Spleen (tissue), 7 donors: ENCODE measurements around the gene PIGH.

Source experiments
- CTCF ChIP-seq, 11 experiments: fragments of 200-600 bp in 7 of 11; fragments of 450-650 bp in 4 of 11; sonication (generic) in 4 of 11; IDR thresholded peaks in 8 of 11; conservative IDR thresholded peaks in 3 of 11; 1 replicate in 7 of 11; 2 replicates in 4 of 11; pipeline versions ENCODE4 v1.4.0 to v1.8.0; 2016 to 2021; ENCODE audit warnings: antibody characterized with exemption in 11 of 11, inconsistent platforms in 4 of 11, mild to moderate bottlenecking in 1 of 11
- POLR2A ChIP-seq, 3 donors: fragments of 450-650 bp; IDR thresholded peaks; one replicate each; pipeline ENCODE4 v1.5.1; 2017; ENCODE audit warnings: antibody characterized with exemption in 3 of 3, mild to moderate bottlenecking in 1 of 3
- POLR2AphosphoS5 ChIP-seq, 3 donors: sonication (generic); formaldehyde crosslinking; IDR thresholded peaks; one replicate each; pipeline ENCODE4 v1.5.1; 2017; ENCODE audit warnings: antibody characterized with exemption in 3 of 3
- donor health status: DM: no; HTN: no; CAD: no; lungs with moderate emphysema.
- donor health status: DM: no; HTN: no; CAD: no.
- donor health status: DM: no; HTN: no; CAD: no.

DNA sequence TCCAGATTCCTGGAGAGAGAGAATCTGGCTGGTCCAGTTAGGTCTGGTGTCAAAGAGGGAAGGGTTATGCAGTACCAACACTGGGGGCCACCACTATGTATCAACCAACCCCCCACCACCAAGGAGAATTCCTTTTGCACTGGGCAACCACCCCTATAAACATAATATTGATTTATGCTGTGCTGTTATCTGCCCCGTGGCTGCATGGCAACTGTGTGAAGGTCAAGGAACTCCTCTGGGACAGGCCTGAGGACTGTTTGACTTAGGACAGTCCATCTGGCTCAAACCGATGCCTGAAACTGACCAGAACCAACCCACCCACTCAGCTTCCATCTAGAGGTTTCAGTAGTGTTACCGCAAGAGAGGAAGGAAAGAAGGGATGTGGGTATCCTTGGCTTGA lies 46.5 kb downstream of the PIGH start:
- TF ChIP-seq CTCF (IDR thresholded peaks at IDR 0.05 in 8 of 11, conservative IDR thresholded peaks at IDR 0.05 in 3 of 11) = no peak
- no peak for TF ChIP-seq POLR2A (IDR thresholded peaks at IDR 0.05)
- TF ChIP-seq POLR2AphosphoS5 (IDR thresholded peaks at IDR 0.05) = no peak
